ENCODE measurements around the gene SH2D1B.

- TF ChIP-seq POLR2A (IDR thresholded peaks at IDR 0.05) = no peak
- TF ChIP-seq, protein P1, sequence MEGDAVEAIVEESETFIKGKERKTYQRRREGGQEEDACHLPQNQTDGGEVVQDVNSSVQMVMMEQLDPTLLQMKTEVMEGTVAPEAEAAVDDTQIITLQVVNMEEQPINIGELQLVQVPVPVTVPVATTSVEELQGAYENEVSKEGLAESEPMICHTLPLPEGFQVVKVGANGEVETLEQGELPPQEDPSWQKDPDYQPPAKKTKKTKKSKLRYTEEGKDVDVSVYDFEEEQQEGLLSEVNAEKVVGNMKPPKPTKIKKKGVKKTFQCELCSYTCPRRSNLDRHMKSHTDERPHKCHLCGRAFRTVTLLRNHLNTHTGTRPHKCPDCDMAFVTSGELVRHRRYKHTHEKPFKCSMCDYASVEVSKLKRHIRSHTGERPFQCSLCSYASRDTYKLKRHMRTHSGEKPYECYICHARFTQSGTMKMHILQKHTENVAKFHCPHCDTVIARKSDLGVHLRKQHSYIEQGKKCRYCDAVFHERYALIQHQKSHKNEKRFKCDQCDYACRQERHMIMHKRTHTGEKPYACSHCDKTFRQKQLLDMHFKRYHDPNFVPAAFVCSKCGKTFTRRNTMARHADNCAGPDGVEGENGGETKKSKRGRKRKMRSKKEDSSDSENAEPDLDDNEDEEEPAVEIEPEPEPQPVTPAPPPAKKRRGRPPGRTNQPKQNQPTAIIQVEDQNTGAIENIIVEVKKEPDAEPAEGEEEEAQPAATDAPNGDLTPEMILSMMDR (IDR thresholded peaks at IDR 0.05) = no peak
Observed at GRCh38 chr1:162364498-162364897, 47.4 kb downstream of the SH2D1B start.
